NCI-H1930 (cell line): Measurements from ENCODE around the gene EXOC1.
"Not testable (repeated sequence)": the region's sequence is repeated elsewhere in the genome, so short reads cannot be mapped to it uniquely, and the experiment has no call there.

Experiments
- DNase-seq, 2 experiments: peaks; one replicate each; lab custom pipeline; 2025; lab: John Stamatoyannopoulos, UW

EXOC1 gene

DNA sequence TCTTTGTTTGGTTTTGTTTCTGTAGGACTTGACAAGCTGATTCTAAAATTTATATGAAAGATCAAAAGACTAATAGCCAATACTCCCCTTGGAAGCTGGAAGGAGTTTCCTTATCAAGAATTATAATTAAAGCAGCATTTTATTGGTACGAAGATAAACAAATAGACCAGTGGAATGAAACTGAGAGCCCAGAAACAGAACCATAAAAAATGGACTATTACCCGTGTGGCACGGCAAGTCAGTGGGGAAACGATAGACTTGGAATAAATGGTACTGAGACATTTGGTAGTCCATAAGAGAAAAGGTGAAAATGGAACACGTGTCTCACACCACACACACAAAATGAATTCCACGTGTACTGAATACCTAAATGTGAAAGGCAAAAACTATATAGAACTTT is 52.9 kb downstream of the EXOC1 start:
- no peak for DNase-seq

DNA sequence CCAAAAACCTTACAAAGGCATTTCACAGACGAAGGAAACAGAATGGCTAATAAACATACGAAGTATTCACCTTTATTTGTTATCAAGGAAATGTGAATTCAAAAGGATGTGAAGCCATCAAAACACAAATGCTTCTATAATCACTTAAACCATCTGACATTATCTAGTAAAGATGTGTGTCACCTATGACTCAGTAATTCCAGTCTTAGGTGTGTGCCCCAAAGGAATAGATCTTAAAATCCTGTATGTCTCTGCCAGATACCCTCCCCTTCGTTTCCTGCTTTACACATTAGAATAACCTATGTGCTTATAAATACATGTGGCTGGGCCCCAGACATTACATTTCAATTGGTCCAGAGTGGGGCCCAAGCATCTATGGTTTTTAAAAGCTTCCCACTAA is 53.5 kb downstream of the EXOC1 start:
- DNase-seq = no peak

DNA sequence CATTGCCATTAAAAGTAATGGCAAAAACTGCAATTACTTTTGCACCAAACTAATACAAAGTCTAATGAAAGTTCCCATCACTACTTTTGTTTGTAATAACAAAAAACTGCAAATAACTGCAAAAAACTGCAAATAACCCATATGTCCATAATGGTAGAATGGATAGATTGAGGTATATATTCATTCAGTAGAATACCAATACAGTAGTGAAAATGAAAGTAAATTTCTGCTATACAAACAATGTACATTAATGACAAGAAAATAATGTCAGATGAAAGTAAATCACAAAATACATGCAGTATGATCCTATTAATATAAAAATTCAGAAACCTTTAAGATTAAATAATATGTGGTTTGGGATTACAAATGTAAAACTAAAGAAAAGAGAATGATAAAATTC is 54.0 kb downstream of the EXOC1 start:
- DNase-seq = no peak

DNA sequence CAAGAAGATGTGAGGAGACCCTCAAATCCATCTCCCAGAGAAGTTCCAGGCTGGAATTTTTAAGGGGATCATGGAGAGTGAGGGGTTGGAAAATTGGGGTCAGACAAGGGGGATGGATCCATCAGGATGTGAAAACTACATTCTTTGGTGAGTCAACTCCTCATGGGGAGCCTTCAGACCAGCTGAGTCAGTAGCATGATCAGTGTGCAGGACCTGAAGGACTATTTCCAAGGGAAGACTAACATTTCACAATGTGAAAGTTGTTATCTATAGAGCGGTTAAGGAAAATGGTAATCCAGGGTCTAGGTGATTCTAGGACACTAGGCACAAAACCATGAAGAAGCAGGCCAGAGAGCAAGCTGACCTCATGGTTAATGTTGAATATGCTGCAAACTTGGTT is 56.7 kb downstream of the EXOC1 start:
- no peak for DNase-seq

DNA sequence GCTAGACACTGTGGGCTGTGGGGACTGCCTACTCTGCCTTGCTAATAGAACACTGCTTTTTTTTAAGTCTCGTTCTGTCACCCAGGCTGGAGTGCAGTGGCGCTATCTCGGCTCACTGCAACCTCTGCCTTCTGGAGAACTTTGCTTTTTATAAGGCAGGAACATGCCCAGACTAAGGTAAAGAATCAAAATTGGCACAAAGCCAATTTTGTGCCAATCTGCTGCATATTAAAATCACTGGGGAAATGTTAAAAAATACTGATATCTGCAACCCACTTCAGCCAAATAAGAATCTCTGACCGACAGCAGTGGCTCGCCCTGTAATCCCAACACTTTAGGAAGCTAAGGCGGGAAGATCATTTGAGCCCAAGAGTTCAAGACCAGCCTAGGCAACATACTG is 58.8 kb downstream of the EXOC1 start:
- DNase-seq = no peak

DNA sequence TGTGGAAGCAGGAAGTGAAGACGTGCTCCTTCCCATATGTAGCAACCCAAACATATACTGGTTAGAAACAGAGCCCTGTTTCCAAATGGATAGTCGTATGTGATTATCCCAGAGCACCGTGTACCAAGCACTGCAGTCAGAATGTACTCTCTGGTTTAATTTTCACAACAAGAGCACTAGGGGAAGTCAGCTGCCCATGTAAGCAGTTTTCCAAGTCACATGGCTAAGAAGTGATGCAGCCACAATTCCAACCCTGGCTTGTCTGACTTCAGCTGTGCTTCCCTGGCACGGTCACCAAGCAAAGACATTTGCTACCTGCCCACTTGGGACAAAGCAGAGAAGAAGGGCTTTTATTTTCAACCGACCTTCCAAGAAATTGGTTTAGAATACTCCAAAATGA is 67.1 kb downstream of the EXOC1 start:
- DNase-seq = no peak

DNA sequence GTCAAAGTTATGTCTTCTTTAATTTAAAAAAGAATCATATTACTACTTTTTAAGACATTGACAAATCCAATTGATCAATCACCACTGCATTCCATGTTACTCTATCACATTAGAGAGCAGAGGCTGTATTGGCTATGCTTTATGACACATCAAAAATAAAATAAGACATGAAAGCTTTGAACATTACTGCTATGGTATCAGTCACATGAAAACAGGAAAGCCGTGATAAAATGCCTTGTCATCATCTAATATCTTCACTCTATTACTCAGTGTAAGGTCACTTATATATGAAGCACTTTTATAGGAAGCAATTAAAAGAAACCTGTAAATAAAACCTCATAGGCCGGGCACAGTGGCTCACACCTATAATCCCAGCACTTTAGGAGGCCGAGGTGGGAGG is 67.6 kb downstream of the EXOC1 start:
- no peak for DNase-seq

DNA sequence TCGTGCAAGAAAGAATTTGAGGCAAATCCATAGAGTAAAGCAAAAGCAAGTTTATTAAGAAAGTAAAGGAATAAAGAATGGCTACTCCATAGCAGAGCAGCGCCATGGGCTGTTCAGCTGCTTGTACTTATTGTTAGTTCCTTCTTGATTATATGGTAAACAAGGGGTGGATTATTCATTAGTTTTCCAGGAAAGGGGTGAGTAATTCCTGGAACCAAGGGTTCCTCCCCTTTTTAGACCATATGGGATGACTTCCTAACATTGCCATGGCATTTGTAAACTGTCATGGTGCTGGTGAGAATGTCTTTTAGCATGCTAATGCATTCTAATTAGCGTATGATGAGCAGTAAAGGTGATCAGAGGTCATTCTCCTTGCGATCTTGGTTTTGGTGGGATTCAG is 71.8 kb downstream of the EXOC1 start:
- DNase-seq = no peak

DNA sequence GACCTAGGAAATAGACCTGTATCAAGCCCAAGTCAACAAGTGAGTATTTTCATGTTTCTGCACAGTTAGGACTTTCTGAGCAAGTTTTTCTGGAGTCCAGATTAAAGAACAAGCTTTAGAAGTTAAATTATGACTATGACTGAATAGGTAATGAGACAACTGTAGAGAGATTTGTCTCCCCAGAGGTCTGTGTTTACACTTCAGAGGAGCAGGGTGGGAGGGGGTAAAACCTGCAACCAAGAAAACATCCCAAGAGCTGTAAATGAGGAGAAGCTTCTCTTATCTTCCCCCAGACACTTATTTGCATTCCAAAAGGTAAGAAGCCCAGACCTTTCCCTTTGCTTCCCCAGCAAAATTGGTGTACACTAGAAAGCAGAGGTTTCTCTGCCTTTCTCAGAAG is 73.2 kb downstream of the EXOC1 start:
- DNase-seq = no peak

DNA sequence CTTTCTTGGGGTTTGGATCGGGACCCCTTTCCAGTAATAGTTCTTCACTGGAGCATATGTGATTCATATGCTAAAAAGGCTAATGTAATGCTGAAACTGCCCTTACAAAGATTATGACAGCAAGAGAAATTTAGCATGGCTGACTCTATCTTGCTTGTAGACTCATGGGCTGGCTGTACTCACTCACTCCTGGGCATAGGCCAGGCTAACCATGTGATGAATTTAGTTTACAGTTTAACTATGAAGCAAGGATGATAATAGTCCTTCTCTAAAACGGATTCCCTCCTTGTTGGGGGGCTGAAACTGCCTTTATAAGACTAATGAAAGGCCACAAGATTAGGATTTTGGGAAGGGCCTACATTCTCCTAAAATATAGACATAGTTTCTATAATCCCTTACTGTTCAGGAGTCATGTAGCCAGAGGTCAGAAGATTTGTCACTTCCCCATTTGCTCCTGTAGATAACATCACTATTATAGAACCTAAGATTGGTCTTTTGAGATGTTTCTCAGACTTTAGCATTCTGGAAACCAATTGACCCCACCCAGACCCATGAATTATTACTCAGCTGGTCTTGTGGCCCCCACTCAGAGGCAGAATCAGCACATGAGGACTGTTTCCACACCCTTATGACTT is 74.5 kb downstream of the EXOC1 start:
- DNase-seq = no peak

DNA sequence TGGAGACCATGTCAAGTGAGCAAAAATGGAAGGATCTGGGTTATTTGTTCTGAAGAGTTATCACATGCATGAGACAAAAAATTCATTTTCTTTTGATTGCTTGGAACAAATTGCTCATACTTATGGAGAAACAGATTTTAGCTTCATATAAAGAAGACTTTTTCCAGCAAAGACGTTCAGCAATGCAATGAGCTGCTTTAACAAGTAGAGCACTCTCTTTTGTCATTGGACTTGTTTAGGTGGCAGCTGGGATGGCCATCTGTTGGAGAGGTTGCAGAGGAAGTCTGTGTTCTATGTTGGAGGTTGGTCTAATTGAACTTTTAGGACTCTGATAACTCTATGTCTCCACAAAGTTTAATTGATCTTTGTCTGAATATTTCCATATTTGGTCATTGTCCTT is 75.4 kb downstream of the EXOC1 start:
- no peak for DNase-seq

DNA sequence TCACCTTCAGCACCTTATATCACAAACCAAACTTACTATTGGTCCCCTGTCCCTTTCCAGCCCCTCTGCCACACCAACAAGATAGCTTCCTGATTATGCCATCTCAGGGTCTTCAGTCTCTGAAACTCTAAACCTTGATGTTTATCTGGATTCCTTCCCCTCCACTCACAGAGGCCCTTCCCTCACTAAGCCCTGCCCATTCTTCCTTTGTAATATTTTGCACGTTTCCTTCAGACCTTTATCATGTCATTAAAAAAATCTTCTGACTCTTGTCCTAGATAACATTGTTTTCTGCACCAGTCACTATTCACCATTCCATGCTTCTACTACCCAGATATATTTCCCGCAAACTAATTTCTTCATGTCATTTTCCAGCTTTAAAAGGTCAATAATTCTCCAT is 77.6 kb downstream of the EXOC1 start:
- no peak for DNase-seq

DNA sequence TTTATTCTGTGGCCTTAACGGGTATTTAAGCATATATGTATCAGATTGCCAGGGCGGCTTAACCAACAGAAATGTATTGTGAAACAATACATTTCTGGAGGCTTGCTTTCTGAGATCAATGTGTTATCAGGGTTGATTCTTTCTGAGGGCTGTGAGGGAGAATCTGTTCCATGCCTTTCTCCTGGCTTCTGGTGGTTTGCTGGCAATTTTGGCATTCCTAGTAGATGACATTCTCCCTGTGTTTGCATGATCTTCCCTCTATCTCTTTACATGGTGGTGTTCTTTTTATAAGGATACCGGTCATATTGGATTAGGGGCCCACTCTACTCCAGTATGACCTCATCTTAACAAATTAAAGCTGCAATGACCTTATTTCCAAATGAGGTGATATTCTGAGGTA is 78.4 kb downstream of the EXOC1 start:
- no peak for DNase-seq

DNA sequence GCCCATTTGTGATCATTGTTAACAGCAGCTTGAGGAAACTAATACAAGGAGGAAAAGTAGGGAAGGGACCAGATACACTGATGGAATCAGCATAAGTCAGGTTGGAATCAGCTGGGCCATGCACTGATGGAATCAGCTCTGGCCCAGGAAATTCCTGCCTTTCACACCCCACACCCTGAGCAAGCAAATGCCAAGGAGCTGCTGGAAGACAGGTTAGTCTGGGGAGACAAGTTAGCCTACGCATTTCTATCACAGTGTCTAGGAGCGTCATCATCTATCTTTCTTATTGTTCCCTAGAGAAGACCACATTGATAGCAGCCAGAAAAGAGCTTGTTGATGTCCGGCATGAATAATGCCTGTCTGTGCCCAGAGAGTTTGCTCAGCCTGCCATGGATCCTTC is 79.1 kb downstream of the EXOC1 start:
- DNase-seq = no peak

DNA sequence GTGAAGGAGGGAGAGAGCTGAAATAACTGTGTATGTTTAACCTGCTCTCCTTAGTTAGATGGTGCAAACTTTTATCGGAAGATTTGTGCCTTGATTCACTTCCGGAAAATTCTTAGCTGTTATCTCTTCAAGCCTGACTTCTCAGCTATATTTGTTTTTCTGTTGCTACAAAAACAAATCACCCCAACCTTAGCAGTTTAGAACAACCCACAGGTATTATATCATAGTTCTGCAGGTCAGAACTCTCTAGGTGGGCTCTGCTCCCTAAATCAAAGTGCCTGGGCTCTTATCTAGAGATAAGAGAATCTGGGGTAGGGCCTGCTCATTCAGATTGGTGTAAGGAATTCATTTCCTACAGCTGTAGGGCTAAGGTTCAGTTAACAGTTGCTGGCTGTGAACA is 80.2 kb downstream of the EXOC1 start:
- no peak for DNase-seq

DNA sequence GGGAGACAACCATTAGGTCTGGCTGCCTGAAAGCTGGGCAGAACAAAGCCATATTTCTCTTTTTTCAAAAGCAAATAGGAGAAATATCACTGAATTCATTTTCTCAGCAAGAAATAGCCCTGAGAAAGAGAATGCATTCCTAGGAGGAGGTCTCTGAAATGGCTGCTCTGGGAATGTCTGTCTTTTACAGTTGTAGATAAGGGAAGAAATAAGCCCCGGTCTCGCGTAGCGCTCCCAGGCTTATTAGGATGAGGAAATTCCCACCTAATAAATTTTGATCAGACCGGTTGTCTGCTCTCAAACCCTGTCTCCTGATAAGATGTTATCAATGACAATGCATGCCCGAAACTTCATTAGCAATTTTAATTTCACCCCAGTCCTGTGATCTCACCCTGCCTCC is 82.5 kb downstream of the EXOC1 start:
- not testable (repeated sequence) for DNase-seq

DNA sequence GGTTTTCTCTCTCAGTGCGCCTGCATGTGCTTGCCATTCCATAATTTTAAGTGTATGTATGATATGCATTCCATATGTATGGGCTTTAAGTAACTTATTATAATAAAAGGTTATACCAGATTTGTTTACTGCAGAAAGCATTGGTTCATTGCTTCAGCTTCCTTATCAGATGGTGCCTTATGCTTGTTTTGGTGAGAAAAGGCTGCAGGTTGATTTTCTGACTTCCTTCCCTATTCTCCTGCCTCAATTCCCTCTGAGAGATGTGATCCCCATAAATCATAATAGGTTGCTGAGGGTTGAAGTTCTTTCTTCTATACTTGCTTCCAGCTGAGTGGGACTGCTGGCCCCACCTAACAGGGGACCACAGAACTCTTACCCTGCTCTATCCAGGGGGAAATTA is 85.0 kb downstream of the EXOC1 start:
- no peak for DNase-seq

DNA sequence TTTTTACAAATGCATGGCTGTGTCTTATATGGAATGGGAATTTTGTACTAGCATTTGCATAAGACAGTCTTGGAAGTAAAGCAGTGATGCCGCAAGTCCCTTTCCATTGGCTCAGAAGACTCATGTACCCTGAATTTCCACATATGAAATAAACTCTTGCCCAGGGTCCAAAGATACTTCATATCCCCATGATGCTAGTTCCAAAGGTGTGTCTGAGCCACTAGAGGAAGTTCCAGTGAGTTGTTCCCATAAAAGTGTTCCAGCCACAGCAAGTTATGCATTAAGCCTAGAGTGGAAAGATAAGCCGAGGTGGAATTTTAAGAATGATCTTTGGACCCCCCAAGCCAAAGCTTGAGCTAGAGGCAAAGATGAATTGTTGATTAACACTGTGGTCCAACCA is 86.0 kb downstream of the EXOC1 start:
- DNase-seq = no peak

DNA sequence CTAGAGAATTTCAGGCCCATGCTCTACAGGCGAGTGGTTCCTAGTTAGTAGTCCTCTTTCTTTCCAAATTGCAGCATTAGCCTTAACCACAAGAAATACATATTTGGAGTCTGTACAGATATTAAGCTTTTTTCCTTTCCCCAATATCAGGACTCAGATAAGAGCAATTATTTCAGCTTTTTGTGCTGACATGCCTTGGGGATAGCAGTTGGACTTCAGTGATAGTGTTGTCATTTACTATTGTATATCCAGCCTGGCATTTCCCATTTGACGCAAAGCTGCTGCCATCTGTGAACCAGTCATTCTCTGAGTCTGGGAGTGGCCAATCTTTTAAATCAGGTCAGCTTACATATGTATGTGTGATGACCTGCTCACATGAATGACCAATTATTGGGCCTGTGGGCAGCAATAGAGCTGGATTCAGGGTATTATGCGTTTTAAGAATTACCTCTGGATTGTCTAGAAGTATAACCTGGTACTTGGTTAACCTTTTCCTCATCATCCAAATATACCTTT is 88.5 kb downstream of the EXOC1 start:
- no peak for DNase-seq

DNA sequence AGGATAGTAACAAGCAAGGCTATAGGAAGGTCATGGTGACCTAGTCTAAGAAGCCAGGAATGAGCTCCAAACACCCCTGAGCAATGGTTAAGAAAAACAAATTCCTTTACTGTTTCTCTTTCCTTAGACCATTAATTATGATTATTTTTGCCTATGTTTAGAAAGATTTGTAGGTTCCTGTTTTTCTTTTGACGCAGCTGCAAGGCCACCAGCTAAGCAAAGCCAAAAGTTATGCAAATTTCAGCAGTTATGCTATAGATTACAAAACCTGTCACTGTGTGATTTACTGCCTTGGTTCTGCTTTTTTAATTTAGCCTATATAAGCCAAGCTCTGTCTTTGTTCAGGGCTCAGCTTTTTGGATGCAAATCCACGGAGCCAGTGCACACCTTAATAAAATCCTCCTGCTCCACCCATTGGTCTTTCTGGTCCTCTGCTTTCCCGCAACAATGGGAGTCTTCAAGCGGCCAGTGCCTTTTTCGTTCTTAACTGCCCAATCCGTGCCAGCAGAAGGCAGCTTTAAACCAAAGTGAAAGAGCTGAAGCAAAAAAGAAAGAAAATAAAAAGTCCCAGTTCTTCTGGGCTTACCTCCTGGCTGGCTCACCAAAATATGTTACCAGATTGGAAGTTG is 93.9 kb downstream of the EXOC1 start:
- no peak for DNase-seq

DNA sequence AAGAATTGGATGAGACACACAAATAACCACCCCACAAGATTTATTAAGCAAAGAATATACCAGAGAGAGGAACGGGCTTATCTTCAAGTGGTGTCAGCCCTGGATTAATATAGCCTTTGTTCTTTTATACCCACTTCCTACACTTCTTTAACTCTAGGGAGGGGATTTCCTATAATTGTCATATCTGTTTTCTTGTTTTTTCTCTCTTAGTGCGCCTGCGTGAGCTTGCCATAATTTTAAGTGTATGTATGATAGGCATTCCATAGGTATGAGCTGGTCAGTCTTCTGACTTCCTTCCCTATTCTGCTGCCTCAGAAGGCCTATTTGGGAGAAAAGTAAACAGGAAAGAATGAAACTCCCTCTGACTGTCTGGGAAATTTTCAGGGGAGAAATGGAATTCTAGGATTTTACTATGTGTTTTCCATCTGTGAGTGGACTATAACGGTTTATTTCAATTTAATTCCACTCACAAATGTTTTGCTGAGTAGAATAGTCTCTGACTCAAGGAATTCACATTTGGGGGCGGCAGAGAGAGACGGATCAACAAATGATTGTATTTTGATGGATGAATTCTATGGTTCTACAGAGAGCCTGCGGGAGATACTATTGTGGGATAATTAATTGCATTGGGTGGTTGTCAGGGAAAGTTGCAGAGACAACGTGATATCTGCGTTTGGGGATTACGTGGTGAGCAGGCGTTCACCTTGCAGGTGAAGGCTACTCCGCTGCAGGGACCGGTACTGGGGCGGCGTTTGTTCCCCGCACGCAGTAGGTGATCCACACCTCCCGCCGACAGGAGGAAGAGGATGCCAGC is 94.7 kb downstream of the EXOC1 start:
- DNase-seq = no peak

DNA sequence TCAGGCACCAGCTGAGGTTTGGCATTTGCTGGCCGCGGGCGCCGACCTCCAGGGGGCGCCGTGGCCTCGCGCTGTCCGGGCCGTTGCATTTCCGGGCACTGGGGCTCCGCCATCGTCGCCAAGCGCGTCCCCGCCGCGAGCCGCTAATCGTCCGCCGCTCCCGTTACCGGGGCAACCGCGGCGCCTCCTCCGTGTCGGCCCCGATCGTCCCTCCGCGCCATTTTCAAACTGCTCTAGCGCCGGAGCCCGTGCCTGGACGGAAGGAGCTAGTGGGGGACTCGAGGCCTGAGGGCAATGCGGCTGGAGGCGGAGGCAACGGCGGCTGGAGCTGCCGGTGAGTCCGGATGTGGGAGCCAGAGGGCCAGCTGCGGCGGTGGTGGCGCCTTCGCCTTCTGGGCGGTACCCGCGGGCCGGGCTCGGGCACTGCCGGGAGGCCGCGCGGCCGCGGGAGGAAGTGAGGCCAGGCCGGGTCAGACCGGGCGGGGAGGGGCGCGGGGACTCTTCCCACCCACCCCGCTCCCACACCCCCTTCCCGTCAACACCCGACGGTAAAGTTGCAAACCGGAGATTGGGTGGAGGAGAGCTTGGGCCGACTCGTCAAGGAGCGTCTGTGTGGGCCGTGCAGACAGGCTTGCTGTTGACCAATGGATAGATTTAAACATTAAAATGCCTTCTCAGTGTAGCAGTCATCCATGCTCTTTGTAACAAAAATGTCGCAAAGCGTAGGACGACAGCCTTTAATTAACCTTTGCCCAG is 95.5 kb downstream of the EXOC1 start, which contains the start of gene CEP135:
TSS of gene CEP135 (plus strand) at position 220 of the 756 bp plus-strand sequence. CDS start 3,186 bp downstream, outside the sequence.
- peak; percentile 86 to 94 for DNase-seq

DNA sequence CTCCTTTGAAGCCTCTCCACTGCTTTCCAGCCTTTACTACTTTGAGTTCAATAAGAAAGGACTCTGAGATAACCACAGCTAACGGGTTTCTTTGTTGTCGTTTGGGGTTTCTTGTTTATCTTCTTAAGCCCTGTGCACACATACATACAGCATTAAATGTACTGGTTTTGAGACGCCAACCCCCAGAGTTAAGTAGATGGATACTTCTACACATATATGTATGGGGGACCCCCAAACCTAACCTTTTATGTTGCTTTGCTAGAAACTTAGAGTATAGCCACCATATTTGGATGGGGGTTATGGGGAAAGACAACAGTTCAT is 96.0 kb downstream of the EXOC1 start:
- DNase-seq = no peak
